Omental fat pad (tissue), 4 donors: ENCODE measurements around the gene DGKB. TPM values are rescaled to one million over a fixed set of nuclear protein-coding genes. Genes with fewer than 3 reads are reported as not detected.

Experiments used
- ATAC-seq: fragments of 150-250 bp; one replicate; pipeline ENCODE4 v1.9.1; 2016; ENCODE audit warnings: mild to moderate bottlenecking, moderate library complexity; ENCODE audit not compliant: low FRiP score
- DNase-seq: peaks from one replicate; pipeline ENCODE4 v3.0.0-alpha.2; 2019; ENCODE audit warnings: low spot score
- total RNA-seq, 4 donors: library from RNA; depleted of rRNA; stranded (reverse); fragments of >200 nt; gene quantifications; one replicate each; pipeline ENCODE4 v1.1.0, GENCODE V29; 2016
- TF ChIP-seq, protein P1 (sequence below), 3 donors: fragments of 450-650 bp; IDR thresholded peaks; one replicate each; pipeline ENCODE4 v1.5.1; 2016 to 2017; ENCODE audit warnings: antibody characterized with exemption in 3 of 3, mild to moderate bottlenecking in 3 of 3, moderate library complexity in 2 of 3

The DGKB gene
- total RNA-seq, 4 donors from 2014 or later, result 0.12 to 2.8 TPM; not detected in 2

DNA sequence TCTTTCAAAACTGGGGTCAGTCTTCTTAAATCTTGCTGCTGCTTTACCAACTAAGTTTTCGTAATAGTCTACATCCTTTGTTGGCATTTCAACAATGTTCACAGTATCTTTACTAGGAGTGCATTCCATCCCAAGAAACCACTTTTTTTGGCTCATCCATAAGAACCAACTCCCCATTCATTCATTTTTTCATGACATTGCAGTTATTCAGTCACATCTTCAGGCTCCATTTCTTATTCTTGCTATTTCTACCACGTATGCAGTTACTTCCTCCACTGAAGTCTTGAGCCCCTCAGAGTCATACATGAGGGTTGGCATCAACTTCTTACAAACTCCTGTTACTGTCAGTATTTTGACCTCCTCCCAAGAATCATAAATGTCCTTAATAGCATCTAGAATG lies 392.3 kb downstream of the DGKB start:
- DNase-seq (no peak), ATAC-seq (no peak)
- TF ChIP-seq, protein P1, sequence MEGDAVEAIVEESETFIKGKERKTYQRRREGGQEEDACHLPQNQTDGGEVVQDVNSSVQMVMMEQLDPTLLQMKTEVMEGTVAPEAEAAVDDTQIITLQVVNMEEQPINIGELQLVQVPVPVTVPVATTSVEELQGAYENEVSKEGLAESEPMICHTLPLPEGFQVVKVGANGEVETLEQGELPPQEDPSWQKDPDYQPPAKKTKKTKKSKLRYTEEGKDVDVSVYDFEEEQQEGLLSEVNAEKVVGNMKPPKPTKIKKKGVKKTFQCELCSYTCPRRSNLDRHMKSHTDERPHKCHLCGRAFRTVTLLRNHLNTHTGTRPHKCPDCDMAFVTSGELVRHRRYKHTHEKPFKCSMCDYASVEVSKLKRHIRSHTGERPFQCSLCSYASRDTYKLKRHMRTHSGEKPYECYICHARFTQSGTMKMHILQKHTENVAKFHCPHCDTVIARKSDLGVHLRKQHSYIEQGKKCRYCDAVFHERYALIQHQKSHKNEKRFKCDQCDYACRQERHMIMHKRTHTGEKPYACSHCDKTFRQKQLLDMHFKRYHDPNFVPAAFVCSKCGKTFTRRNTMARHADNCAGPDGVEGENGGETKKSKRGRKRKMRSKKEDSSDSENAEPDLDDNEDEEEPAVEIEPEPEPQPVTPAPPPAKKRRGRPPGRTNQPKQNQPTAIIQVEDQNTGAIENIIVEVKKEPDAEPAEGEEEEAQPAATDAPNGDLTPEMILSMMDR (IDR thresholded peaks at IDR 0.05), result no peak

DNA sequence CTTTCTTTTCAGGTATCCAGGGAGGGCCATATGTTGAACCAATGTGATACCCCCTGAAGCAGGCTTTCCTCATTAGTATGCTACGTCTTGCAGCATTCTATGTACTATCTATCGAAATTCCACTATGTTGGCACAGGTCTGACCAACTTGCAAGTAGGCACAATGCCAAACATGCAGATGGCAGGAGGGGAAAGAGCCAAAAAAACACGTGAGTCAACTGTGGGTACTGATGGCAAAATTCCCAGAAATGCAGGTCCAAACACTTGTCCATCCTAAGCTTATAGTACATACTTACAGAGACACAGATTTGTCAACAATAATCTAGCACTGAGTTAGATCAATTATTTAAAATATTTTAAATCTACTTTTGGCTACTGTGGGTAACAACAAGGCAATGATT lies 394.9 kb downstream of the DGKB start:
- no peak for DNase-seq
- TF ChIP-seq, protein P1 (IDR thresholded peaks at IDR 0.05), result no peak
- ATAC-seq, result no peak

DNA sequence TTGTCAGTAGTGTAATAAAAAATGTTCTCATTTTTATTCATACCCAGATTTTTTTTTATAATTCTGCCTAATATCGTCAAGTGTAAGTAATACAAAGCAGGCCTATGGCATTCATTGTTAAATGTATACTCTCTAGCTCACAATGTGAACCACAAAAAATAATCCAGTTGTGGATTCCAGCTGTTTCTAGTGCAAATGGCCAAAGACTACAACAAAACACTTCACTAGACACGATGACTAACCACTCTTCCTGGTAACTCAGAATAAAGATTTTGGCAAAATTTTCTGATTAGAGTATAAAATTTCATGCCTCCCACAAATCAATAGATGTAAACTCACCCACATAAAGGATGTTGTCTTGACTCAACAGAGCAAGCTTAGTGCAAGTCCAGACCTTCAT lies 396.6 kb downstream of the DGKB start:
- DNase-seq (no peak), ATAC-seq (no peak)
- TF ChIP-seq, protein P1 (IDR thresholded peaks at IDR 0.05), result no peak

DNA sequence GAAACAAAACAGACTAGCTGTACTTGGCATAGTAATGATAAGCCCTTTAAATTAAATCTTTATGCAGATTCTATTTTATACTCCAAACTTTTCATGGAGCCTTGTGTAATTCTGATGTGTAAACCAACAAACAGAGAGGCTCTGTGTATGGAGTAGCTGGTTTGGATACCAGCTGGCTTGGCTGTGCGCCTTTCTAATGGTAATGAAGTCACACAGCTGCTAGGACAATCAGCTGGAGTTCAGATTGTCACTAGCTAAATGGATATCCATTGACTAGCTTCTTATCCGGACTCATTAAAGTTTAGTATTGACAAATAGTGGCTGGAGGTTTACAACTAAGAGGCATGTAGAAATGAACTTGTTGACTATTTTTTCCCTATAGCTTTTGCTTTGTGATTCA lies 398.4 kb downstream of the DGKB start:
- ATAC-seq, result no peak
- TF ChIP-seq, protein P1 (IDR thresholded peaks at IDR 0.05), result no peak
- no peak for DNase-seq

DNA sequence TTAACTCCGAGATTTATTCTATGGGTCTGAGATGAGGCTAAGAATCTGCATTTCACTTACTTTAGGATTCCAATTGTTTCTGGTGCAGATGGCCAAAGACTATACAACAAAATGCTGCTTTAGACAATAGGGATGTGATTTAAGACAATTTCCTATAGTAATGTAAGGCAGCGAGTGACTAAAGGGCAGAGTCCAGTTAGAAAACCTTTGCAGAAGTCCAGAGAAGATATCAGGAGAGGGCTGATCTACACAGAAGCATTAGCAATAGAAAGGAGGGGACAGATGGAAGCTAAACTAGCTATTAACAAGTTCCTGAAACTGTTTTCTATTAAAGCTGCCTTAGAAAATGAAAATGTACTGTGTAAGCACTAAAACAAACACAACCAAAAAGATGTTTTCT lies 398.9 kb downstream of the DGKB start:
- ATAC-seq, result no peak
- no peak for DNase-seq
- TF ChIP-seq, protein P1 (IDR thresholded peaks at IDR 0.05), result no peak

- DNase-seq (no peak), ATAC-seq (no peak)
- TF ChIP-seq, protein P1 (IDR thresholded peaks at IDR 0.05), result no peak
Measured at GRCh38 chr7:14501436-14501835, 401.1 kb downstream of the DGKB start.

- ATAC-seq (no peak), DNase-seq (no peak)
- TF ChIP-seq, protein P1 (IDR thresholded peaks at IDR 0.05), result no peak
Measured at GRCh38 chr7:14497390-14497789, 405.2 kb downstream of the DGKB start.
